Ascending aorta (tissue), 2 donors: ENCODE results near the gene PTGES2. TPM values are rescaled to one million over a fixed set of nuclear protein-coding genes. Genes with fewer than 3 reads are reported as not detected.

Experiments
- DNase-seq, 2 donors: peaks; one replicate each; pipeline ENCODE4 v3.0.0-alpha.2; 2019; ENCODE audit warnings: low spot score in 2 of 2
- H3K27ac ChIP-seq, 2 donors: fragments of 200-600 bp; sonication (generic); one replicate each; pipeline ENCODE4 v1.5.1; 2016 to 2017; ENCODE audit warnings: mild to moderate bottlenecking in 1 of 2
- H3K27me3 ChIP-seq: fragments of 200-600 bp; sonication (generic); one replicate; pipeline ENCODE4 v1.5.1; 2017
- H3K36me3 ChIP-seq, 2 donors: fragments of 200-600 bp; sonication (generic); one replicate each; pipeline ENCODE4 v1.5.1; 2016
- H3K4me1 ChIP-seq, 2 donors: fragments of 200-600 bp; sonication (generic); one replicate each; pipeline ENCODE4 v1.5.1; 2016 to 2017; ENCODE audit warnings: mild to moderate bottlenecking in 1 of 2
- H3K4me3 ChIP-seq, 2 donors: fragments of 200-600 bp; sonication (generic); one replicate each; pipeline ENCODE4 v1.5.1; 2016 to 2017; ENCODE audit warnings: mild to moderate bottlenecking in 1 of 2
- H3K9me3 ChIP-seq, 2 donors: fragments of 200-600 bp; sonication (generic); one replicate each; pipeline ENCODE4 v1.5.1; 2016
- CTCF ChIP-seq, 3 experiments: fragments of 200-600 bp in 2 of 3; fragments of 450-650 bp in 1 of 3; sonication (generic) in 2 of 3; IDR thresholded peaks; one replicate each; pipeline ENCODE4 v1.5.1; 2016 to 2019; ENCODE audit warnings: antibody characterized with exemption in 3 of 3, mild to moderate bottlenecking in 1 of 3, moderate library complexity in 1 of 3
- intact Hi-C: fragments of 100-400 bp; cut with DNase I; formaldehyde crosslinking; loops from one replicate; pipeline ENCODE4 v1.15.1; 2023
- total RNA-seq: library from RNA; depleted of rRNA; stranded (reverse); fragments of >200 nt; gene quantifications from one replicate; pipeline ENCODE4 v1.1.0, GENCODE V29; 2016

Gene PTGES2
- total RNA-seq, 1 donor from 2014 or later, result 97.2 TPM

GRCh38 chr9:128070874-128071273, 56.7 kb downstream of the PTGES2 start:
- H3K27ac ChIP-seq, result peak overlapping the region; percentile 95 to 97
- intact Hi-C loops, result no loop called here
- H3K27me3 ChIP-seq, result no peaks in the 10 kb centered on the region
- H3K36me3 ChIP-seq, result no peaks in the 10 kb centered on the region
- H3K9me3 ChIP-seq, result no peaks in the 10 kb centered on the region
- no peak for TF ChIP-seq CTCF (IDR thresholded peaks at IDR 0.05)
- peaks cover 28 to 50% of the 10 kb centered on the region in 2 donors for H3K4me1 ChIP-seq
- H3K4me3 ChIP-seq, result peak overlapping the region; percentile 12 to 38
- no peak for DNase-seq

Other genes starting within 250 kb of the PTGES2 start
- gene ST6GALNAC6, start 228.1 kb downstream of the PTGES2 start, total RNA-seq, result 172 TPM
- 134 TPM for gene ST6GALNAC4, start 210.7 kb downstream of the PTGES2 start, total RNA-seq
- not detected for gene PIP5KL1, start 197.0 kb downstream of the PTGES2 start, total RNA-seq
- gene DPM2, start 189.9 kb downstream of the PTGES2 start, total RNA-seq, result 18.2 TPM
- 32.8 TPM for gene EEIG1, start 146.7 kb downstream of the PTGES2 start, total RNA-seq
- gene NAIF1, start 60.4 kb downstream of the PTGES2 start, total RNA-seq, result 48.2 TPM
- 27.4 TPM for gene SLC25A25, start 59.5 kb downstream of the PTGES2 start, total RNA-seq
- gene LCN2, start 21.7 kb upstream of the PTGES2 start, total RNA-seq, result not detected
- 389 TPM for gene BBLN, start 32.5 kb upstream of the PTGES2 start, total RNA-seq
- gene CIZ1, start 63.8 kb upstream of the PTGES2 start, total RNA-seq, result 85.8 TPM
- gene DNM1, start 75.7 kb upstream of the PTGES2 start, total RNA-seq, result 31.9 TPM
- 74.9 TPM for gene GOLGA2, start 148.3 kb upstream of the PTGES2 start, total RNA-seq
- 1.8 TPM for gene SWI5, start 148.5 kb upstream of the PTGES2 start, total RNA-seq
- 10.2 TPM for gene TRUB2, start 194.7 kb upstream of the PTGES2 start, total RNA-seq
- gene COQ4, start 195.1 kb upstream of the PTGES2 start, total RNA-seq, result 11.4 TPM
- gene SLC27A4, start 212.8 kb upstream of the PTGES2 start, total RNA-seq, result 16.6 TPM
- 37.5 TPM for gene URM1, start 243.6 kb upstream of the PTGES2 start, total RNA-seq